D341Med (cell line): ENCODE data around the gene GHRL.
"Not testable (repeated sequence)": the region's sequence is repeated elsewhere in the genome, so short reads cannot be mapped to it uniquely, and the experiment has no call there.

ENCODE experiments used
- DNase-seq: peaks from one replicate; pipeline ENCODE4 v3.0.0; 2012; ENCODE audit warnings: low spot score

Gene GHRL

GRCh38 chr3:10273702-10274305, 18.9 kb downstream of the GHRL start:
- DNase-seq, result no peak

GRCh38 chr3:10272977-10273376, 19.8 kb downstream of the GHRL start:
- no peak for DNase-seq

- not testable (repeated sequence) for DNase-seq
These were observed 20.3 kb downstream of the GHRL start for GRCh38 chr3:10272476-10272875.

- no peak for DNase-seq
These were observed 23.3 kb downstream of the GHRL start for GRCh38 chr3:10269443-10269842.

GRCh38 chr3:10268930-10269329, 23.8 kb downstream of the GHRL start:
- DNase-seq, result no peak

GRCh38 chr3:10268116-10268515, 24.6 kb downstream of the GHRL start:
- DNase-seq, result no peak

- not testable (repeated sequence) for DNase-seq
These were observed 25.8 kb downstream of the GHRL start for GRCh38 chr3:10266936-10267335.

- DNase-seq, result no peak
These were observed 26.9 kb downstream of the GHRL start for GRCh38 chr3:10265833-10266232.

GRCh38 chr3:10263646-10264363, 28.9 kb downstream of the GHRL start:
- DNase-seq, result peak; percentile 86

- no peak for DNase-seq
These were observed 30.7 kb downstream of the GHRL start for GRCh38 chr3:10262027-10262426.

- DNase-seq, result no peak
These were observed 32.5 kb downstream of the GHRL start for GRCh38 chr3:10260211-10260701.

GRCh38 chr3:10259798-10260197, 32.9 kb downstream of the GHRL start:
- DNase-seq, result no peak

- DNase-seq, result no peak
These were observed 33.7 kb downstream of the GHRL start for GRCh38 chr3:10259036-10259435.

GRCh38 chr3:10255835-10256234, 36.9 kb downstream of the GHRL start:
- no peak for DNase-seq

- no peak for DNase-seq
These were observed 39.0 kb downstream of the GHRL start for GRCh38 chr3:10253731-10254130.

- DNase-seq, result no peak
These were observed 41.7 kb downstream of the GHRL start for GRCh38 chr3:10251006-10251405.

GRCh38 chr3:10249833-10250232, 42.9 kb downstream of the GHRL start:
- no peak for DNase-seq

GRCh38 chr3:10248984-10249748, 43.6 kb downstream of the GHRL start:
- peak; percentile 66 for DNase-seq

- peak; percentile 98 for DNase-seq
These were observed 44.4 kb downstream of the GHRL start, which contains the start of gene TATDN2 for GRCh38 chr3:10248184-10248983. Gene TATDN2 (plus strand): TSS chr3:10248459. CDS start chr3:10249201, 742 bp downstream.

- DNase-seq, result no peak
These were observed 45.0 kb downstream of the GHRL start for GRCh38 chr3:10247679-10248183.

GRCh38 chr3:10245081-10245712, 47.5 kb downstream of the GHRL start:
- no peak for DNase-seq
